ENCODE data around the gene DCLK2.

The DCLK2 gene

GRCh38 chr4:150212927-150213326 is 134.7 kb downstream of the DCLK2 start:
- no peaks in the 10 kb centered on the region for H3K4me1 Mint-ChIP-seq
- DNase-seq (ENCODE audit: low spot score in 2 of 2) (no peak), ATAC-seq (peak; percentile 7)
- H3K9me3 Mint-ChIP-seq: no peaks in the 10 kb centered on the region
- no peak overlapping the region for H3K4me3 Mint-ChIP-seq
- no peaks in the 10 kb centered on the region for H3K36me3 Mint-ChIP-seq
- no peak overlapping the region for H3K27ac Mint-ChIP-seq

- ATAC-seq: no peak
- H3K4me1 Mint-ChIP-seq: no peaks in the 10 kb centered on the region
- no peak overlapping the region for H3K27ac Mint-ChIP-seq
- H3K9me3 Mint-ChIP-seq: no peaks in the 10 kb centered on the region
- no peak for DNase-seq (ENCODE audit: low spot score in 2 of 2)
- H3K4me3 Mint-ChIP-seq: no peak overlapping the region
- H3K36me3 Mint-ChIP-seq: no peaks in the 10 kb centered on the region
These were observed 137.4 kb downstream of the DCLK2 start for GRCh38 chr4:150215601-150216000.

- no peaks in the 10 kb centered on the region for H3K36me3 Mint-ChIP-seq
- no peaks in the 10 kb centered on the region for H3K4me1 Mint-ChIP-seq
- ATAC-seq (no peak), DNase-seq (ENCODE audit: low spot score in 2 of 2) (no peak)
- H3K9me3 Mint-ChIP-seq: no peaks in the 10 kb centered on the region
- H3K4me3 Mint-ChIP-seq: no peak overlapping the region
- no peak overlapping the region for H3K27ac Mint-ChIP-seq
These were observed 138.5 kb downstream of the DCLK2 start for GRCh38 chr4:150216726-150217125.

- Mint-ChIP-seq H3K27ac (no peak overlapping the region), H3K4me1 (no peaks in the 10 kb centered on the region), H3K4me3 (no peak overlapping the region), H3K9me3 (no peaks in the 10 kb centered on the region), H3K36me3 (no peaks in the 10 kb centered on the region)
- DNase-seq (ENCODE audit: low spot score in 2 of 2) (no peak), ATAC-seq (no peak)
These were observed 138.9 kb downstream of the DCLK2 start for GRCh38 chr4:150217192-150217591.

GRCh38 chr4:150217808-150218207 is 139.6 kb downstream of the DCLK2 start:
- Mint-ChIP-seq H3K27ac (no peak overlapping the region), H3K36me3 (no peaks in the 10 kb centered on the region), H3K4me1 (no peaks in the 10 kb centered on the region), H3K9me3 (no peaks in the 10 kb centered on the region), H3K4me3 (no peak overlapping the region)
- no peak for DNase-seq (ENCODE audit: low spot score in 2 of 2)
- no peak for ATAC-seq

GRCh38 chr4:150218447-150218846 is 140.2 kb downstream of the DCLK2 start:
- Mint-ChIP-seq H3K4me3 (no peak overlapping the region), H3K4me1 (no peaks in the 10 kb centered on the region), H3K36me3 (no peaks in the 10 kb centered on the region), H3K9me3 (no peaks in the 10 kb centered on the region), H3K27ac (no peak overlapping the region)
- DNase-seq (ENCODE audit: low spot score in 2 of 2) (no peak), ATAC-seq (peak; percentile 53)

- H3K9me3 Mint-ChIP-seq: no peaks in the 10 kb centered on the region
- ATAC-seq: no peak
- DNase-seq (ENCODE audit: low spot score in 2 of 2): no peak
These were observed 141.6 kb downstream of the DCLK2 start for GRCh38 chr4:150219841-150220240.

GRCh38 chr4:150224896-150225591 is 146.8 kb downstream of the DCLK2 start:
- Mint-ChIP-seq H3K4me1 (no peaks in the 10 kb centered on the region), H3K36me3 (no peaks in the 10 kb centered on the region), H3K27ac (no peak overlapping the region), H3K9me3 (no peaks in the 10 kb centered on the region), H3K4me3 (no peak overlapping the region)
- ATAC-seq (no peak), DNase-seq (ENCODE audit: low spot score in 2 of 2) (no peak)

More at GRCh38 chr4:150219841-150220240, 141.6 kb downstream of the DCLK2 start:
- Mint-ChIP-seq H3K4me1 (no peaks in the 10 kb centered on the region), H3K4me3 (no peak overlapping the region), H3K27ac (no peak overlapping the region), H3K36me3 (no peaks in the 10 kb centered on the region)

- no peaks in the 10 kb centered on the region for H3K36me3 Mint-ChIP-seq
- no peak for DNase-seq (ENCODE audit: low spot score in 2 of 2)
- H3K4me1 Mint-ChIP-seq: no peaks in the 10 kb centered on the region
- H3K9me3 Mint-ChIP-seq: no peaks in the 10 kb centered on the region
- no peak overlapping the region for H3K27ac Mint-ChIP-seq
- ATAC-seq: no peak
- H3K4me3 Mint-ChIP-seq: no peak overlapping the region
These were observed 151.3 kb downstream of the DCLK2 start for GRCh38 chr4:150229520-150229919.

- Mint-ChIP-seq H3K36me3 (no peaks in the 10 kb centered on the region), H3K4me1 (no peaks in the 10 kb centered on the region), H3K9me3 (no peaks in the 10 kb centered on the region), H3K4me3 (no peak overlapping the region), H3K27ac (no peak overlapping the region)
- ATAC-seq: peak; percentile 11
- DNase-seq (ENCODE audit: low spot score in 2 of 2): no peak
These were observed 152.3 kb downstream of the DCLK2 start for GRCh38 chr4:150230561-150230960.

GRCh38 chr4:150231107-150231770 is 153.0 kb downstream of the DCLK2 start:
- Mint-ChIP-seq H3K27ac (no peak overlapping the region), H3K4me3 (no peak overlapping the region), H3K36me3 (no peaks in the 10 kb centered on the region), H3K9me3 (no peaks in the 10 kb centered on the region), H3K4me1 (no peaks in the 10 kb centered on the region)
- ATAC-seq (no peak), DNase-seq (ENCODE audit: low spot score in 2 of 2) (no peak)

GRCh38 chr4:150232029-150232428 is 153.8 kb downstream of the DCLK2 start:
- H3K4me3 Mint-ChIP-seq: no peak overlapping the region
- no peaks in the 10 kb centered on the region for H3K9me3 Mint-ChIP-seq
- ATAC-seq (no peak), DNase-seq (ENCODE audit: low spot score in 2 of 2) (no peak)
- no peak overlapping the region for H3K27ac Mint-ChIP-seq
- no peaks in the 10 kb centered on the region for H3K4me1 Mint-ChIP-seq
- no peaks in the 10 kb centered on the region for H3K36me3 Mint-ChIP-seq

GRCh38 chr4:150234246-150234645 is 156.0 kb downstream of the DCLK2 start:
- no peaks in the 10 kb centered on the region for H3K36me3 Mint-ChIP-seq
- no peaks in the 10 kb centered on the region for H3K4me1 Mint-ChIP-seq
- H3K9me3 Mint-ChIP-seq: no peaks in the 10 kb centered on the region
- H3K27ac Mint-ChIP-seq: no peak overlapping the region
- H3K4me3 Mint-ChIP-seq: no peak overlapping the region
- ATAC-seq: no peak
- no peak for DNase-seq (ENCODE audit: low spot score in 2 of 2)

- H3K36me3 Mint-ChIP-seq: no peaks in the 10 kb centered on the region
- ATAC-seq: no peak
- no peaks in the 10 kb centered on the region for H3K4me1 Mint-ChIP-seq
- DNase-seq (ENCODE audit: low spot score in 2 of 2): no peak
- H3K4me3 Mint-ChIP-seq: no peak overlapping the region
- H3K27ac Mint-ChIP-seq: no peak overlapping the region
- no peaks in the 10 kb centered on the region for H3K9me3 Mint-ChIP-seq
These were observed 157.1 kb downstream of the DCLK2 start for GRCh38 chr4:150235317-150235716.

- no peak overlapping the region for H3K4me3 Mint-ChIP-seq
- no peaks in the 10 kb centered on the region for H3K4me1 Mint-ChIP-seq
- ATAC-seq (no peak), DNase-seq (ENCODE audit: low spot score in 2 of 2) (no peak)
- H3K27ac Mint-ChIP-seq: no peak overlapping the region
- no peaks in the 10 kb centered on the region for H3K36me3 Mint-ChIP-seq
- no peaks in the 10 kb centered on the region for H3K9me3 Mint-ChIP-seq
These were observed 157.6 kb downstream of the DCLK2 start for GRCh38 chr4:150235808-150236271.

GRCh38 chr4:150236626-150237025 is 158.4 kb downstream of the DCLK2 start:
- Mint-ChIP-seq H3K4me3 (no peak overlapping the region), H3K36me3 (no peaks in the 10 kb centered on the region), H3K4me1 (no peaks in the 10 kb centered on the region), H3K27ac (no peak overlapping the region), H3K9me3 (no peaks in the 10 kb centered on the region)
- ATAC-seq (no peak), DNase-seq (ENCODE audit: low spot score in 2 of 2) (no peak)
